K562 (cell line): Measurements from ENCODE around the gene LRRC8E. TPM values are rescaled to one million over a fixed set of nuclear protein-coding genes. Genes with fewer than 3 reads are reported as not detected.

Experiments used
- FOXK2 ChIP-seq, 2 experiments: fragments of 450-650 bp; IDR thresholded peaks in 1 of 2; conservative IDR thresholded peaks in 1 of 2; 2 replicates each; pipeline ENCODE4 v1.6.1; 2016; ENCODE audit warnings: low read depth in 2 of 2, mild to moderate bottlenecking in 1 of 2
- MAFK ChIP-seq: IDR thresholded peaks from 2 replicates; pipeline ENCODE4 v1.6.1; 2011; ENCODE audit warnings: low read length, improper control_type of control experiment
- SMARCB1 ChIP-seq: IDR thresholded peaks from 2 replicates; pipeline ENCODE4 v1.6.1; 2011; ENCODE audit warnings: improper control_type of control experiment, low read depth; ENCODE audit not compliant: insufficient read length
- TFAM ChIP-seq: fragments of 250-450 bp; sonication (Bioruptor Pico); conservative IDR thresholded peaks from 2 replicates; pipeline ENCODE4 v1.5.0; 2021; ENCODE audit warnings: mild to moderate bottlenecking, moderate library complexity
- ZNF184 ChIP-seq: sonication (generic); formaldehyde crosslinking; IDR thresholded peaks from 2 replicates; pipeline ENCODE4 v1.5.0; 2020; ENCODE audit warnings: missing genetic modification reagents
- ZNF561 ChIP-seq: fragments of 450-650 bp; formaldehyde crosslinking; conservative IDR thresholded peaks from 2 replicates; pipeline ENCODE4 v1.4.0; 2020; ENCODE audit warnings: mild to moderate bottlenecking, moderate library complexity
- ZNF699 ChIP-seq: fragments of 250-450 bp; sonication (Bioruptor Pico); IDR thresholded peaks from 2 replicates; pipeline ENCODE4 v1.8.0; 2021; ENCODE audit warnings: mild to moderate bottlenecking, moderate library complexity; ENCODE audit not compliant: insufficient replicate concordance
- polyA plus RNA-seq, 8 experiments: library from polyadenylated mRNA; depleted of rRNA in 4 of 8; stranded (reverse) in 5 of 8; unstranded in 3 of 8; fragments of >200 nt; fragmentation: Nextera tagmentation in 2 of 8; fragmentation: Illumina TruSeq in 1 of 8; extraction: Ambion mirVana in 2 of 8; extraction: Trizol in 1 of 8; gene quantifications; 2 replicates each; pipeline versions ENCODE4 v1.2.1 to v1.2.3, GENCODE V29; 2011 to 2014; ENCODE audit warnings: inconsistent platforms in 1 of 8, missing spikeins in 1 of 8
- total RNA-seq, 7 experiments: library from RNA; depleted of rRNA in 6 of 7; stranded (reverse); fragments of >200 nt in 6 of 7; fragmentation: Illumina TruSeq in 2 of 7; extraction: Trizol in 2 of 7; gene quantifications; 2 replicates each; pipeline versions ENCODE4 v1.2.1 to v1.2.3, GENCODE V29; 2011 to 2021; ENCODE audit warnings: low replicate concordance in 1 of 7
- TF ChIP-seq, protein P1 (sequence below), 3 experiments: fragments of 200-800 bp in 1 of 3; fragments of 250-450 bp in 1 of 3; fragments of 450-650 bp in 1 of 3; sonication (Bioruptor Pico) in 1 of 3; sonication (Bioruptor generic) in 1 of 3; formaldehyde crosslinking in 1 of 3; IDR thresholded peaks; 2 replicates each; pipeline versions ENCODE4 v1.6.1 to v1.8.0; 2016 to 2022; ENCODE audit warnings: mild to moderate bottlenecking in 2 of 3, missing genetic modification characterization in 2 of 3, missing compliant biosample characterization in 1 of 3, moderate library complexity in 1 of 3
- TF ChIP-seq, protein P2 (sequence below), 2 experiments: fragments of 450-650 bp; IDR thresholded peaks; 2 replicates each; pipeline ENCODE4 v1.6.1; 2016; ENCODE audit warnings: mild to moderate bottlenecking in 2 of 2, borderline replicate concordance in 1 of 2, low read depth in 1 of 2, moderate library complexity in 1 of 2

Gene LRRC8E
- total and polyA plus RNA-seq, 9 of the 15 experiments (the other 6 are each of a cell fraction or from before 2014, with no cell fraction given), result 0.08 to 5.7 (median 3.5) TPM; not detected in 1

DNA sequence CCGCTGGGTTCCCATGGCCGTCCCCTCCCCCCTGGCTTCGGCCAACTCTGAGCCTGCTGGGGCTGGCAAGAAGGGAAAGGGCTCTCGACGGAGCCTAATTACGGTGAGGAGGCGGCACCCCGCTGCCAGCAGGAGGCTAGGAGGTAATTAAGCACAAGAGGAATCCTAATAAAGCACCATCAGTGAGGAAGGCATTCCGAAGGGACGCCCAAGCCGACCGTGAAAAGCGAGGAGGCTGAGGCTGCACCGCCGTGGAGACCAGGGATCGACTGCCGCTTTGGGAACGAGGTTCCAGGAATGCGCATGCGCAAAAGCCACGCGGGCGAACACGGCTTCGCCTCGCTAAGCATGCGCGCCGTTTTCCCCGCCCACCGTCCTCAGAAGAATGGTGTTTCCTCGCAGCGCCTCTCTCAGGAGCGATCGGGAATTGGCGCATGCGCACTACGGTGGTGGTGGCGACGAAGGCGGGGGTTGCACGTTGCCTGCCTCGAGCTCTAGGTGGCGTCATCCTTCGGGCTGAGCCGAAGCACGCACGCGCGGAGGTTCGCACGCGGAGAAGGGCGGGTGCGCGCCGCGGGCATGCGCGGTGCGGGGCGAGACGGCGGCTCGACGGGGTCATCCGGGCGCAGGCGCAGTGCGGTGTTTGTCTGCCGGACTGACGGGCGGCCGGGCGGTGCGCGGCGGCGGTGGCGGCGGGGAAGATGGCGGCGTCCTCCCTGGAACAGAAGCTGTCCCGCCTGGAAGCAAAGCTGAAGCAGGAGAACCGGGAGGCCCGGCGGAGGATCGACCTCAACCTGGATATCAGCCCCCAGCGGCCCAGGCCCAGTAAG, 15.1 kb downstream of the LRRC8E start, which contains the start of gene MAP2K7 (continued):
- TF ChIP-seq, protein P1, sequence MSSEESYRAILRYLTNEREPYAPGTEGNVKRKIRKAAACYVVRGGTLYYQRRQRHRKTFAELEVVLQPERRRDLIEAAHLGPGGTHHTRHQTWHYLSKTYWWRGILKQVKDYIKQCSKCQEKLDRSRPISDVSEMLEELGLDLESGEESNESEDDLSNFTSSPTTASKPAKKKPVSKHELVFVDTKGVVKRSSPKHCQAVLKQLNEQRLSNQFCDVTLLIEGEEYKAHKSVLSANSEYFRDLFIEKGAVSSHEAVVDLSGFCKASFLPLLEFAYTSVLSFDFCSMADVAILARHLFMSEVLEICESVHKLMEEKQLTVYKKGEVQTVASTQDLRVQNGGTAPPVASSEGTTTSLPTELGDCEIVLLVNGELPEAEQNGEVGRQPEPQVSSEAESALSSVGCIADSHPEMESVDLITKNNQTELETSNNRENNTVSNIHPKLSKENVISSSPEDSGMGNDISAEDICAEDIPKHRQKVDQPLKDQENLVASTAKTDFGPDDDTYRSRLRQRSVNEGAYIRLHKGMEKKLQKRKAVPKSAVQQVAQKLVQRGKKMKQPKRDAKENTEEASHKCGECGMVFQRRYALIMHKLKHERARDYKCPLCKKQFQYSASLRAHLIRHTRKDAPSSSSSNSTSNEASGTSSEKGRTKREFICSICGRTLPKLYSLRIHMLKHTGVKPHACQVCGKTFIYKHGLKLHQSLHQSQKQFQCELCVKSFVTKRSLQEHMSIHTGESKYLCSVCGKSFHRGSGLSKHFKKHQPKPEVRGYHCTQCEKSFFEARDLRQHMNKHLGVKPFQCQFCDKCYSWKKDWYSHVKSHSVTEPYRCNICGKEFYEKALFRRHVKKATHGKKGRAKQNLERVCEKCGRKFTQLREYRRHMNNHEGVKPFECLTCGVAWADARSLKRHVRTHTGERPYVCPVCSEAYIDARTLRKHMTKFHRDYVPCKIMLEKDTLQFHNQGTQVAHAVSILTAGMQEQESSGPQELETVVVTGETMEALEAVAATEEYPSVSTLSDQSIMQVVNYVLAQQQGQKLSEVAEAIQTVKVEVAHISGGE (CRISPR knock-in tag; IDR thresholded peaks at IDR 0.05), result 0 out of 6 replicates have a peak, but pooled peaks of 1 of the 3 experiments have one; percentile 24
- TF ChIP-seq MAFK (no peak), ZNF184 (CRISPR knock-in tag) (no peak), TFAM (CRISPR knock-in tag) (no peak), ZNF561 (CRISPR knock-in tag) (no peak), SMARCB1 (no peak), ZNF699 (CRISPR knock-in tag) (no peak), FOXK2 (conservative IDR thresholded peaks at IDR 0.05 in 1 of 2, IDR thresholded peaks at IDR 0.05 in 1 of 2; ENCODE audit: low read depth in 2 of 2) (peak; percentile 72 to 76; a peak in 2 of 4 replicates)
- TF ChIP-seq, protein P2, sequence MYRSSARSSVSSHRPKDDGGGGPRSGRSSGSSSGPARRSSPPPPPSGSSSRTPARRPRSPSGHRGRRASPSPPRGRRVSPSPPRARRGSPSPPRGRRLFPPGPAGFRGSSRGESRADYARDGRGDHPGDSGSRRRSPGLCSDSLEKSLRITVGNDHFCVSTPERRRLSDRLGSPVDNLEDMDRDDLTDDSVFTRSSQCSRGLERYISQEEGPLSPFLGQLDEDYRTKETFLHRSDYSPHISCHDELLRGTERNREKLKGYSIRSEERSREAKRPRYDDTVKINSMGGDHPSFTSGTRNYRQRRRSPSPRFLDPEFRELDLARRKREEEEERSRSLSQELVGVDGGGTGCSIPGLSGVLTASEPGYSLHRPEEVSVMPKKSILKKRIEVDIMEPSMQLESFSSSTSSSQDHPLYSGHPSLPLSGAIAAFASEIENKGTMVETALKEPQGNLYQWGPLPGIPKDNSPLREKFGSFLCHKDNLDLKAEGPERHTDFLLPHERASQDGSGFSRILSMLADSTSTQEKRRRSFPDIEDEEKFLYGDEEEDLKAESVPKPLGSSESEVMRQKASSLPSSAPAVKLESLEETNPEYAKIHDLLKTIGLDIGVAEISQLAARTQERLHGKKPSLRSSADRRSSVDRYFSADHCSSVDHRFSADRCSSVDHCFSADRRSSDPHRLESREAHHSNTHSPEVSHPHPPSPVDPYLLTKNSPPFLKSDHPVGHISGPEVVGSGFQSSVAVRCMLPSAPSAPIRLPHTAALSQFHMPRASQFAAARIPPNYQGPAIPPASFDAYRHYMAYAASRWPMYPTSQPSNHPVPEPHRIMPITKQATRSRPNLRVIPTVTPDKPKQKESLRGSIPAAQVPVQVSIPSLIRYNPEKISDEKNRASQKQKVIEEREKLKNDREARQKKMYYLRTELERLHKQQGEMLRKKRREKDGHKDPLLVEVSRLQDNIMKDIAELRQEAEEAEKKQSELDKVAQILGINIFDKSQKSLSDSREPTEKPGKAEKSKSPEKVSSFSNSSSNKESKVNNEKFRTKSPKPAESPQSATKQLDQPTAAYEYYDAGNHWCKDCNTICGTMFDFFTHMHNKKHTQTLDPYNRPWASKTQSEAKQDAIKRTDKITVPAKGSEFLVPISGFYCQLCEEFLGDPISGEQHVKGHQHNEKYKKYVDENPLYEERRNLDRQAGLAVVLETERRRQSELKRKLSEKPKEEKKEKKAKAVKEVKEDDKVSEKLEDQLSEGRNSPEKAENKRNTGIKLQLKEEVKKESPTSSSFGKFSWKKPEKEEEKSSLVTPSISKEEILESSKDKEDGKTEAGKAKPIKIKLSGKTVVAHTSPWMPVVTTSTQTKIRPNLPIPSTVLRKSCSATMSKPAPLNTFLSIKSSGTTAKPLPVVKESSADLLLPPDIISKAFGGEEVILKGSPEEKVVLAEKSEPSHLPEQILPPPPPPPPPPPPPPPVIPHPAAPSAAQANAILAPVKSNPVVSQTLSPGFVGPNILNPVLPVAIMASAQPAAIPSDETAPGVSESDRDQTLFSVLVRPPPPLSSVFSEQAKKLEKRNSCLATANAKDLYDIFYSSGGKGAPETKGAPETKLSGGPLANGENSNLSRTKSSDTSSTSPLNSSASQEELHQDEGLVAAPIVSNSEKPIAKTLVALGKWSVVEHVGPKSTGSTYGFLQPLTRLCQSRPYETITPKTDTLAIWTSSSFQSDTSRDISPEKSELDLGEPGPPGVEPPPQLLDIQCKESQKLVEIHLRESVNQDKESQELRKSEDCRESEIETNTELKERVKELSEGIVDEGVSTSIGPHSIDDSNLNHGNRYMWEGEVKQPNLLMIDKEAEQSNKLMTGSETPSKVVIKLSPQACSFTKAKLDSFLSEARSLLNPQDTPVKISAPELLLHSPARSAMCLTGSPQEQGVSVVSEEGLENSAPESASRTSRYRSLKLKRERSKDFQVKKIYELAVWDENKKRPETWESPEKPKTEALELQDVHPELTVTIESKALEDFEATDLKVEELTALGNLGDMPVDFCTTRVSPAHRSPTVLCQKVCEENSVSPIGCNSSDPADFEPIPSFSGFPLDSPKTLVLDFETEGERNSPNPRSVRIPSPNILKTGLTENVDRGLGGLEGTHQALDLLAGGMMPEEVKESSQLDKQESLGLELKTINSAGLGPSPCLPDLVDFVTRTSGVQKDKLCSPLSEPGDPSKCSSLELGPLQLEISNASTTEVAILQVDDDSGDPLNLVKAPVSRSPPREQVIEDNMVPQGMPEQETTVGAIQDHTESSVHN (IDR thresholded peaks at IDR 0.05; ENCODE audit: borderline replicate concordance in 1 of 2, low read depth in 1 of 2), result no peak
